ENCODE data around the gene WWOX. TPM values are rescaled to one million over a fixed set of nuclear protein-coding genes. Genes with fewer than 3 reads are reported as not detected.

Gene WWOX
- total and polyA plus RNA-seq, 2 experiments from 2014 or later = 17.0 to 39.8 TPM

DNA sequence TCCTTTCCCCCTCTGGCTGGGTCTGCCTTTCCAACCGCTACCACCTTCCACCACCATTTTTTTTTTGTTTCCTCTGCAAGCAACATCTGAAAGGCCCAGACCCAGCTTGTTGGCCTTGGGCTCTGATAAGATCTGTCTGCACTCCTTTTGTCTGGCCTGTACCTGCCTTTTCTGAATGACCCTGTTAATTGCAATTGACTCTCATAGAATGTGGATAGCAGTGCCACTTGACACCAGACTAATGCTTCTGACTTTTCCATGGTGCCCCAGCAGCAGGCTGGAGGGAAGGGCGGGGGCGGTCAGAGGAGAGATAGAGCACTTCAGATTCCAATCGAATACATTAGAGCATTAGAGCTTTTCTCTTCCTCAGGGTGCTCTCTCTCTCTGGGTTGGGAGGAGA, 538.9 kb downstream of the WWOX start:
- no peaks in the 10 kb centered on the region for H3K9me2 ChIP-seq (replicated peaks; ENCODE audit: insufficient read depth)
- no peak overlapping the region for H3K4me2 ChIP-seq
- H3K4me1 ChIP-seq (ENCODE audit: insufficient read depth) = no peaks in the 10 kb centered on the region
- no peak for TF ChIP-seq EZH2 (IDR thresholded peaks at IDR 0.05; ENCODE audit: borderline replicate concordance)
- TF ChIP-seq, protein P1, sequence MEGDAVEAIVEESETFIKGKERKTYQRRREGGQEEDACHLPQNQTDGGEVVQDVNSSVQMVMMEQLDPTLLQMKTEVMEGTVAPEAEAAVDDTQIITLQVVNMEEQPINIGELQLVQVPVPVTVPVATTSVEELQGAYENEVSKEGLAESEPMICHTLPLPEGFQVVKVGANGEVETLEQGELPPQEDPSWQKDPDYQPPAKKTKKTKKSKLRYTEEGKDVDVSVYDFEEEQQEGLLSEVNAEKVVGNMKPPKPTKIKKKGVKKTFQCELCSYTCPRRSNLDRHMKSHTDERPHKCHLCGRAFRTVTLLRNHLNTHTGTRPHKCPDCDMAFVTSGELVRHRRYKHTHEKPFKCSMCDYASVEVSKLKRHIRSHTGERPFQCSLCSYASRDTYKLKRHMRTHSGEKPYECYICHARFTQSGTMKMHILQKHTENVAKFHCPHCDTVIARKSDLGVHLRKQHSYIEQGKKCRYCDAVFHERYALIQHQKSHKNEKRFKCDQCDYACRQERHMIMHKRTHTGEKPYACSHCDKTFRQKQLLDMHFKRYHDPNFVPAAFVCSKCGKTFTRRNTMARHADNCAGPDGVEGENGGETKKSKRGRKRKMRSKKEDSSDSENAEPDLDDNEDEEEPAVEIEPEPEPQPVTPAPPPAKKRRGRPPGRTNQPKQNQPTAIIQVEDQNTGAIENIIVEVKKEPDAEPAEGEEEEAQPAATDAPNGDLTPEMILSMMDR (IDR thresholded peaks at IDR 0.05; ENCODE audit: poor library complexity) = no peak
- TF ChIP-seq EZH2phosphoT487 (IDR thresholded peaks at IDR 0.05; ENCODE audit: low read depth, severe bottlenecking, unreplicated experiment) = no peak
- no peaks in the 10 kb centered on the region for H3K9me3 ChIP-seq (ENCODE audit: low read depth)
- H3K36me3 ChIP-seq (replicated peaks; ENCODE audit: insufficient read depth, low read depth) = no peaks in the 10 kb centered on the region
- no peak for DNase-seq (ENCODE audit: low spot score)
- H3K4me3 ChIP-seq = no peak overlapping the region
- 71% methylated on average over 4 of the region's 4 CpGs for WGBS (ENCODE audit: low lambda C conversion rate, missing lambda C conversion rate)
- no peak overlapping the region for H3K27ac ChIP-seq
- no peaks in the 10 kb centered on the region for H4K20me1 ChIP-seq (ENCODE audit: insufficient read depth, poor library complexity, severe bottlenecking)
- H3K79me2 ChIP-seq = no peaks in the 10 kb centered on the region
- peaks cover 13% of the 10 kb centered on the region for H3K27me3 ChIP-seq
- H2AFZ ChIP-seq = no peak overlapping the region

DNA sequence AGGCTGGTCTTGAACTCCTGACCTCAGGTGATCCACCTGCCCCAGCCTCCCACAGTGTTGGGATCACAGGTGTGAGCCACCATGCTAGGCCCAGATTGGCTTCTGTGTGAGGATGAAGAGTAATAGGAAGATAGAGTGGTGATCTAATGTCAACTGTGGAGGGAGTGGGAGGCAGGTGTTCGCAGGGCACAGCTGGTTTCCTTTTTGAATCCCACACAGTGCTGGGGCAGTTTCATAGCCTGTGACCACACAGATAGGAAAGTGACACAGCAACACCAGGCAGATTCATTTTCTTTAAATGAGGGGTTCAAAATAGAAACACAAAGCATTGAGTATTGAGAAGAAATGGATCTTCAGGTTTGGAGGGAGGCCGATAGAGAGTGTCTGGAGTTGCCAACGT, 540.3 kb downstream of the WWOX start:
- WGBS (ENCODE audit: low lambda C conversion rate, missing lambda C conversion rate) = 94% methylated on average over 3 of the region's 3 CpGs
- Histone ChIP-seq H3K27ac (no peak overlapping the region), H2AFZ (no peak overlapping the region), H4K20me1 (ENCODE audit: insufficient read depth, poor library complexity, severe bottlenecking) (no peaks in the 10 kb centered on the region), H3K4me1 (ENCODE audit: insufficient read depth) (no peaks in the 10 kb centered on the region), H3K9me3 (ENCODE audit: low read depth) (no peaks in the 10 kb centered on the region), H3K36me3 (replicated peaks; ENCODE audit: insufficient read depth, low read depth) (no peaks in the 10 kb centered on the region), H3K27me3 (peaks cover 13% of the 10 kb centered on the region), H3K9me2 (replicated peaks; ENCODE audit: insufficient read depth) (no peaks in the 10 kb centered on the region), H3K79me2 (no peaks in the 10 kb centered on the region), H3K4me2 (no peak overlapping the region), H3K4me3 (no peak overlapping the region)
- no peak for DNase-seq (ENCODE audit: low spot score)
- no peak for TF ChIP-seq EZH2 (IDR thresholded peaks at IDR 0.05; ENCODE audit: borderline replicate concordance)

DNA sequence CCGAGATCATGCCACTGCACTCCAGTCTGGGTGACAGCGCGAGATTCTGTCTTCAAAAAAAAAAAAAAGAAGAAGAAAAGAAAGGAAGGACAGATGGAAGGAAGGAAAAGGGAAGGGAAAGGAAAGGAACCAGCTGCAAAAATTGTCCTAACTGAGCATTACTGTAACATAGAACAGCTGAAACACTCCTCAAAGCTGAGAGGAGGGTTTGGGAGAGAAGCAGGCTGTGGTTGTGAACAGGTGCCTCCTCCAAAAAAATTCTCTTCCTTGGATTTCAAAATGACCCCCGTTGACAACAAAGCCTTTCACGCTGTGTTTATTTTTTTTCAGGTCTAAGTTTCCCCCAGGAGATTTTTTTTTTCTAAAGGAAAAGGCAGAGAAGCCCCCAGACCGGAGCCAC, 541.4 kb downstream of the WWOX start:
- TF ChIP-seq, protein P1 (IDR thresholded peaks at IDR 0.05; ENCODE audit: poor library complexity) = no peak
- no peak for TF ChIP-seq EZH2 (IDR thresholded peaks at IDR 0.05; ENCODE audit: borderline replicate concordance)
- Histone ChIP-seq H3K4me2 (no peak overlapping the region), H3K79me2 (no peaks in the 10 kb centered on the region), H3K36me3 (replicated peaks; ENCODE audit: insufficient read depth, low read depth) (no peaks in the 10 kb centered on the region), H2AFZ (no peak overlapping the region), H3K27me3 (peaks cover 13% of the 10 kb centered on the region), H3K4me3 (no peak overlapping the region), H4K20me1 (ENCODE audit: insufficient read depth, poor library complexity, severe bottlenecking) (no peaks in the 10 kb centered on the region), H3K27ac (no peak overlapping the region), H3K9me2 (replicated peaks; ENCODE audit: insufficient read depth) (no peaks in the 10 kb centered on the region), H3K4me1 (ENCODE audit: insufficient read depth) (no peaks in the 10 kb centered on the region), H3K9me3 (ENCODE audit: low read depth) (no peaks in the 10 kb centered on the region)
- WGBS (ENCODE audit: low lambda C conversion rate, missing lambda C conversion rate) = 79% methylated on average over 6 of the region's 6 CpGs
- no peak for DNase-seq (ENCODE audit: low spot score)

DNA sequence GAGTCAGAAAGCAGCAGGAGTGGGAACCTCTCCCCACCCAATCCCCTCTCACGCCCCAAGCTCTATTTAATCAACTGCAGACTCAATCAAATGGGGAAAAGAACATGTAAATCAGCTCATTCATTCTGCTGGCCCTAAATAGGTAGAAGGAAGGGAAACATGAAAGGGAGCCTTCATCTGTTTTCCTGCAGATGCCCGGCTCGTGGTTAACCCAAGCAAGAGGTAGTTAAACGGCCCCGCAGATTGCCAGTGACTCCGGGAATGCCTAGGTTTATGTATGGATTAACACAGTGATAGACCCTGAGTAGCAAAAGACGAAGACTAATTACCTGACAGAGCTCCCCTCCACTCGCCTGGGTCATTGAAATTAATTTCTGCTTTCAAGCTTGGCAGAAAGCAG, 542.0 kb downstream of the WWOX start:
- Histone ChIP-seq H2AFZ (no peak overlapping the region), H4K20me1 (ENCODE audit: insufficient read depth, poor library complexity, severe bottlenecking) (no peaks in the 10 kb centered on the region), H3K4me3 (no peak overlapping the region), H3K27me3 (peaks cover 13% of the 10 kb centered on the region), H3K4me2 (no peak overlapping the region), H3K4me1 (ENCODE audit: insufficient read depth) (no peaks in the 10 kb centered on the region), H3K9me2 (replicated peaks; ENCODE audit: insufficient read depth) (no peaks in the 10 kb centered on the region), H3K79me2 (no peaks in the 10 kb centered on the region), H3K9me3 (ENCODE audit: low read depth) (no peaks in the 10 kb centered on the region), H3K27ac (no peak overlapping the region), H3K36me3 (replicated peaks; ENCODE audit: insufficient read depth, low read depth) (no peaks in the 10 kb centered on the region)
- DNase-seq (ENCODE audit: low spot score) = no peak
- TF ChIP-seq, protein P1 (IDR thresholded peaks at IDR 0.05; ENCODE audit: poor library complexity) = no peak
- TF ChIP-seq EZH2phosphoT487 (IDR thresholded peaks at IDR 0.05; ENCODE audit: low read depth, severe bottlenecking, unreplicated experiment) (no peak), EZH2 (IDR thresholded peaks at IDR 0.05; ENCODE audit: borderline replicate concordance) (no peak)
- WGBS (ENCODE audit: low lambda C conversion rate, missing lambda C conversion rate) = 31% methylated on average over 8 of the region's 8 CpGs

Measured in hepatocyte (in vitro differentiated cells).